A549 (cell line): ENCODE results near the gene HSDL2. TPM values are rescaled to one million over a fixed set of nuclear protein-coding genes. Genes with fewer than 3 reads are reported as not detected.

Experiments used
- ATAC-seq, 2 experiments: fragments of 200-7000 bp in 1 of 2; fragments of >200 bp in 1 of 2; cut with Nextera tagmentation in 1 of 2; cut with Tn5 transposase in 1 of 2; 3 replicates each; pipeline versions ENCODE4 v1.8.0 to v1.9.1; 2018 to 2020; ENCODE audit warnings: mild to moderate bottlenecking in 1 of 2, moderate library complexity in 1 of 2
- CTCF ChIA-PET: fragments of 300-600 bp; sonication (Branson Sonifier 250); formaldehyde crosslinking; extraction: SDS; loops from one replicate; lab custom pipeline; 2021; ENCODE audit warnings: antibody characterized with exemption, inconsistent platforms; lab: Yijun Ruan, JAX
- POLR2A ChIA-PET: fragments of 350-600 bp; formaldehyde crosslinking; extraction: SDS; loops from one replicate; lab custom pipeline; 2021; ENCODE audit warnings: antibody characterized with exemption, inconsistent platforms; lab: Yijun Ruan, JAX
- DNase-seq, 2 experiments: peaks; one replicate each; pipeline versions ENCODE4 v3.0.0 to v3.0.0-alpha.2; 2011 to 2016; ENCODE audit warnings: low read depth in 1 of 2, low spot score in 1 of 2
- FAIRE-seq: peaks from 2 replicates; lab custom pipeline; 2011; peaks lifted over from hg19 to GRCh38; lab: Jason Lieb, UNC
- H3K27ac ChIP-seq, 2 experiments: fragments of >200 bp; sonication (Bioruptor Twin); formaldehyde crosslinking; 3 replicates each; pipeline ENCODE4 v1.5.1; 2016 to 2017
- H3K4me1 ChIP-seq: fragments of >200 bp; sonication (Bioruptor Twin); formaldehyde crosslinking; 3 replicates; pipeline ENCODE4 v1.6.1; 2016
- H3K4me2 ChIP-seq: fragments of >200 bp; sonication (Bioruptor Twin); formaldehyde crosslinking; 3 replicates; pipeline ENCODE4 v1.6.1; 2016
- H3K4me3 ChIP-seq: fragments of >200 bp; sonication (Bioruptor Twin); formaldehyde crosslinking; 3 replicates; pipeline ENCODE4 v1.5.1; 2016
- H3K9me3 ChIP-seq: fragments of >200 bp; sonication (Bioruptor Twin); formaldehyde crosslinking; 3 replicates; pipeline ENCODE4 v1.6.1; 2016
- CBX2 ChIP-seq: fragments of 200-600 bp; sonication (generic); IDR thresholded peaks from 2 replicates; pipeline ENCODE4 v1.6.1; 2016; ENCODE audit warnings: low read depth, mild to moderate bottlenecking, borderline replicate concordance
- CEBPB ChIP-seq, 2 experiments: fragments of >200 bp in 1 of 2; sonication (Bioruptor Twin) in 1 of 2; formaldehyde crosslinking in 1 of 2; IDR thresholded peaks; 2 replicates each; pipeline ENCODE4 v1.6.1; 2012 to 2016
- CHD2 ChIP-seq: fragments of 150-350 bp; IDR thresholded peaks from 2 replicates; pipeline ENCODE4 v1.6.1; 2014; ENCODE audit warnings: low read length; ENCODE audit not compliant: partially characterized antibody
- EHMT2 ChIP-seq: fragments of 200-600 bp; sonication (generic); IDR thresholded peaks from 2 replicates; pipeline ENCODE4 v1.6.1; 2016; ENCODE audit warnings: antibody characterized with exemption, low read depth, mild to moderate bottlenecking, moderate library complexity
- ESRRA ChIP-seq: fragments of 150-350 bp; IDR thresholded peaks from 2 replicates; pipeline ENCODE4 v1.6.1; 2014; ENCODE audit warnings: mild to moderate bottlenecking, low read length, borderline replicate concordance
- FOSB ChIP-seq: fragments of 250-450 bp; sonication (Bioruptor Pico); IDR thresholded peaks from 2 replicates; pipeline ENCODE4 v1.5.0; 2020; ENCODE audit warnings: mild to moderate bottlenecking, moderate library complexity
- FOXS1 ChIP-seq: fragments of 250-450 bp; sonication (Bioruptor Pico); IDR thresholded peaks from 2 replicates; pipeline ENCODE4 v1.5.0; 2020; ENCODE audit warnings: mild to moderate bottlenecking, moderate library complexity
- HDAC2 ChIP-seq: fragments of 200-600 bp; sonication (generic); IDR thresholded peaks from 2 replicates; pipeline ENCODE4 v1.6.1; 2016
- HOXB13 ChIP-seq: fragments of 250-450 bp; sonication (Bioruptor Pico); IDR thresholded peaks from 2 replicates; pipeline ENCODE4 v1.5.0; 2020; ENCODE audit warnings: low read depth, mild to moderate bottlenecking, moderate library complexity
- JUN ChIP-seq, 2 experiments: fragments of >200 bp; sonication (Bioruptor Twin); formaldehyde crosslinking; IDR thresholded peaks; 2 replicates in 1 of 2; 3 replicates in 1 of 2; pipeline ENCODE4 v1.6.1; 2016 to 2017
- MYC ChIP-seq: IDR thresholded peaks from 2 replicates; pipeline ENCODE4 v1.6.1; 2012; ENCODE audit warnings: mild to moderate bottlenecking, inconsistent platforms, low read length, improper control_type of control experiment, borderline replicate concordance
- NFE2L2 ChIP-seq: fragments of 150-350 bp; conservative IDR thresholded peaks from 2 replicates; pipeline ENCODE4 v1.6.1; 2014; ENCODE audit warnings: low read length
- NPAS2 ChIP-seq: fragments of 250-450 bp; sonication (Bioruptor Pico); IDR thresholded peaks from 2 replicates; pipeline ENCODE4 v1.8.0; 2022; ENCODE audit warnings: mild to moderate bottlenecking, moderate library complexity, borderline replicate concordance
- PHF8 ChIP-seq: fragments of 200-600 bp; sonication (generic); IDR thresholded peaks from 2 replicates; pipeline ENCODE4 v1.6.1; 2016; ENCODE audit warnings: low read depth, mild to moderate bottlenecking, antibody characterized with exemption, moderate library complexity, borderline replicate concordance
- POLR2A ChIP-seq: IDR thresholded peaks from 2 replicates; pipeline ENCODE4 v1.6.1; 2012; ENCODE audit warnings: mild to moderate bottlenecking, low read length
- RFX5 ChIP-seq: fragments of 450-650 bp; IDR thresholded peaks from 2 replicates; pipeline ENCODE4 v1.7.1; 2014; ENCODE audit warnings: antibody characterized with exemption, mild to moderate bottlenecking, moderate library complexity
- TP53 ChIP-seq: fragments of 250-450 bp; sonication (Bioruptor Pico); IDR thresholded peaks from 2 replicates; pipeline ENCODE4 v1.5.0; 2021; ENCODE audit warnings: mild to moderate bottlenecking, moderate library complexity
- WGBS: methylation state at CpG from one replicate; pipeline ENCODE4 v1.1.6; 2017; ENCODE audit errors: missing lambda C conversion rate; 5-methylcytosine and 5-hydroxymethylcytosine counted together
- polyA plus RNA-seq, 4 experiments: library from polyadenylated mRNA; depleted of rRNA in 3 of 4; stranded (reverse); fragments of >200 nt; fragmentation: RNase III in 1 of 4; extraction: RNeasy Plus Mini Kit Qiagen cat#74134 plus additional on column Dnase treatment in 1 of 4; gene quantifications; 2 replicates in 3 of 4; 3 replicates in 1 of 4; pipeline ENCODE4 v1.2.3, GENCODE V29; 2011 to 2017
- TF ChIP-seq, protein P1 (sequence below): fragments of >200 bp; sonication (Bioruptor Twin); formaldehyde crosslinking; IDR thresholded peaks from 3 replicates; pipeline ENCODE4 v1.6.1; 2016
- TF ChIP-seq, protein P2 (sequence below): fragments of >200 bp; sonication (Bioruptor Twin); formaldehyde crosslinking; IDR thresholded peaks from 3 replicates; pipeline ENCODE4 v1.5.1; 2016
- TF ChIP-seq, protein P3 (sequence below): fragments of 200-600 bp; sonication (generic); IDR thresholded peaks from 2 replicates; pipeline ENCODE4 v1.6.1; 2016; ENCODE audit warnings: antibody characterized with exemption, mild to moderate bottlenecking, moderate library complexity
- TF ChIP-seq, protein P4 (sequence below): IDR thresholded peaks from 2 replicates; pipeline ENCODE4 v1.6.1; 2012; ENCODE audit warnings: low read depth, borderline replicate concordance

The HSDL2 gene
- polyA plus RNA-seq, 2 of the 4 experiments (the other 2 are of a cell fraction): 47.4 to 47.7 TPM

DNA sequence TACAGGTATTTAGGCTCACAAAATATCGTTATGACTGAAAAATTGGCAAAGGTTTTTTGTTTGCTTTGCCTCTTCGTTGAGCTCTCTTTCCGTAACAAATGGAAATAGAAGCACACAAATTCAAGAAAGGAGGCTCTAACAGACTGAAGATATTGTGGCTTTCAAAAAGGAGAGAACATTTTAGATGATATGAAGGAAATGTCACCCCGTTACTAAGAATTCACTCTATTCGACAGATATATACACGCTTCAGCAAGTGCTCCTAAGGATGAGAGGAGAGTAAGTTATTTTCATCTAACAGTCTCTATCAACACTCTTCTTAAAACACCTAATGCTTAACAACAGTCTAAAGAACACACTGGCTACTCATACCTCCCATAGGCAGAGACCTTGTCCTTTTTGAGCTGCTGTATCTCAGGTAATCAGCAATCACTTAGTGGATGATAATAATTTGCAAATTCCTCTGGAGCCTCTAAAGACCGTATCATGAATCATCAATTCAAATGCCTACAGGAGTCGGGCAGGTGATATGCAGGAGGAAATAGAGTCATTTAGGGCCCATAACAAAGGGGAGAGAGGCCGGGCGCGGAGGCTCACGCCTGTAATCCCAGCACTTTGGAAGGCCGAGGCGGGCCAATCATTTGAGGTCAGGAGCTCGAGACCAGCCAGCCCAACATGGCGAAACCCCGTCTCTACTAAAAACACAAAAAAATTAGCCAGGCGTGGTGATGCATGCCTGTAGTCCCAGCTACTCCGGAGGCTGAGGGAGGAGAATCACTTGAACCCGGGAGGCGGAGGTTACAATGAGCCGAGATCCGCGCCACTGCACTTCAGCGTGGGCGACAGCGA lies 1.4 kb upstream of the HSDL2 start:
- Histone ChIP-seq H3K27ac (peak overlapping the region; percentile 90 to 93), H3K4me2 (peak overlapping the region; percentile 83), H3K4me1 (peaks cover 28% of the 10 kb centered on the region; the same call in 2 of the 3 replicates)
- peak in 1 of 2 experiments; percentile 23; a peak in 3 of 6 replicates for ATAC-seq
- ChIA-PET POLR2A (interaction anchor here (0.5 to 2.3 kb wide), 12 partner anchors 9 to 1029 kb away, joined by 3 to 22 read pairs (median 5); partner anchors contain the start of genes DNAJC25, KIAA1958 and PTBP3), CTCF (interaction anchor here (0.9 to 2.2 kb wide), 8 partner anchors 9 to 441 kb away, joined by 3 to 14 read pairs (median 3); no protein-coding TSS in a partner anchor)
- peak in 1 of 2 experiments; percentile 26 for DNase-seq
- TF ChIP-seq POLR2A (no peak), EHMT2 (no peak), CBX2 (no peak)
- TF ChIP-seq, all 56 proteins: peak for 0
- Histone ChIP-seq H3K4me3 (peak overlapping the region; percentile 70), H3K9me3 (no peaks in the 10 kb centered on the region)
- 20% methylated on average over 27 of the region's 27 CpGs for WGBS
- FAIRE-seq: no peak

DNA sequence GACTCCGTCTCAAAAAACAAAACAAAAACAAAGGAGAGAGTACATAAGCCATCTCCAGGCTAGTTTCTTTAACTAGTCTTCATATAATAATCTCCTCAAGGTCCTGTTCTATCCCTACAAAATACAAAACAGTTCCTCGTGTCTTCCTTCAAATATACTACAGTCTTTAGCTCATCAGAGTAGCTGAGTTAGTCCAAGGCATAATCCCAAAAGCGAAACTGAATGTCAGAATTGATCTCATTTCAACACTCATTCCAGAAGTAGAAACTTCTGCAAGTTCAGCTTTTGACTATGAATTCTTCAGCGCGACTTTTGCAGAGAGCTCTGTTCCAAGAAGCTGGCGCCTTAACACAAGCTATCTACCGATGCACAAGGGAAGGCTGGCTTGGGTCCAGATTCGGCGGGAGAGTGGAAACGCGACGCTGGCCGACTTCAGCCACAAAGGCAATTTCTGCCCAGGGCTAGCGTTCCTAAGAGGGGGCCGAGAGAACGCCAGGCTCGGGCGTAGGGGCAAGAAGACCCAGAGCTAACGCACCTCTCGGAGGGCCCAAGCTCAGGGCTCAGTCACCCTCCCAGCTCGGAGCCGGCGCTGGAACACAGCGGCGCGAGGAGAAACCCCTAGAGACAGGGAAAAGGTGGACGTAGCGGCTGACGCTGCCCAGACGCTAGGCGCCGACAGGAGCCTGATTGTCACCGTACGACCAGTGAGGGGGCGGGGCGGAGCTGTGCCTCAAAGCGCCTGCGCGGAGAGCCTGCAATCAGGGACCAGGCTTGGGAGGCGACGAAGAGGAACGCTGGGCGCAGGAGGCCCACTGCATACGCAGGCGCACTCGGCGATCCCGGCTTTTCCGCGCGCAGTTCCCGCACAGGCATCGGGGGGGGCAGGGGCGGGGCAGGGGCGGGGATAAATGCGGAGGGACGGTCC lies 469 bp upstream of the HSDL2 start:
- no peaks in the 10 kb centered on the region for H3K9me3 ChIP-seq
- under 1% methylated on average over 15 of the region's 57 CpGs for WGBS
- no peak for FAIRE-seq
- H3K4me3 ChIP-seq: peak overlapping the region; percentile 70
- peak; percentile 92 to 99 for DNase-seq
- peak overlapping the region; percentile 83 for H3K4me2 ChIP-seq
- ChIA-PET CTCF (interaction anchor here (1.1 to 3.1 kb wide), 10 partner anchors 10 to 441 kb away, joined by 3 to 14 read pairs (median 3); no protein-coding TSS in a partner anchor), POLR2A (interaction anchor here (0.5 to 2.3 kb wide), 25 partner anchors 10 to 1030 kb away, joined by 3 to 22 read pairs (median 4); partner anchors contain the start of genes DNAJC25, FKBP15, INIP and KIAA1958)
- ATAC-seq: peak; percentile 91 to 95
- peak overlapping the region; percentile 90 to 93 for H3K27ac ChIP-seq
- peaks cover 28% of the 10 kb centered on the region; the same call in 2 of the 3 replicates for H3K4me1 ChIP-seq
- TF ChIP-seq CEBPB (IDR thresholded peaks at IDR 0.05) (no peak), RFX5 (no peak), NFE2L2 (no peak), PHF8 (peak; percentile 62; the same call in 1 of the 2 replicates), MYC (no peak), EHMT2 (no peak), FOXS1 (CRISPR knock-in tag) (no peak), HOXB13 (CRISPR knock-in tag) (no peak), FOSB (CRISPR knock-in tag) (no peak), ESRRA (no peak), POLR2A (peak; percentile 93), JUN (IDR thresholded peaks at IDR 0.05) (peak; percentile 32 to 88; a peak in 4 of 5 replicates), TP53 (CRISPR knock-in tag) (no peak), CHD2 (no peak), NPAS2 (CRISPR knock-in tag) (no peak), HDAC2 (no peak)
- TF ChIP-seq, protein P1, sequence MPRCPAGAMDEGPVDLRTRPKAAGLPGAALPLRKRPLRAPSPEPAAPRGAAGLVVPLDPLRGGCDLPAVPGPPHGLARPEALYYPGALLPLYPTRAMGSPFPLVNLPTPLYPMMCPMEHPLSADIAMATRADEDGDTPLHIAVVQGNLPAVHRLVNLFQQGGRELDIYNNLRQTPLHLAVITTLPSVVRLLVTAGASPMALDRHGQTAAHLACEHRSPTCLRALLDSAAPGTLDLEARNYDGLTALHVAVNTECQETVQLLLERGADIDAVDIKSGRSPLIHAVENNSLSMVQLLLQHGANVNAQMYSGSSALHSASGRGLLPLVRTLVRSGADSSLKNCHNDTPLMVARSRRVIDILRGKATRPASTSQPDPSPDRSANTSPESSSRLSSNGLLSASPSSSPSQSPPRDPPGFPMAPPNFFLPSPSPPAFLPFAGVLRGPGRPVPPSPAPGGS: peak; percentile 65; the same call in 2 of the 3 replicates
- TF ChIP-seq, protein P2, sequence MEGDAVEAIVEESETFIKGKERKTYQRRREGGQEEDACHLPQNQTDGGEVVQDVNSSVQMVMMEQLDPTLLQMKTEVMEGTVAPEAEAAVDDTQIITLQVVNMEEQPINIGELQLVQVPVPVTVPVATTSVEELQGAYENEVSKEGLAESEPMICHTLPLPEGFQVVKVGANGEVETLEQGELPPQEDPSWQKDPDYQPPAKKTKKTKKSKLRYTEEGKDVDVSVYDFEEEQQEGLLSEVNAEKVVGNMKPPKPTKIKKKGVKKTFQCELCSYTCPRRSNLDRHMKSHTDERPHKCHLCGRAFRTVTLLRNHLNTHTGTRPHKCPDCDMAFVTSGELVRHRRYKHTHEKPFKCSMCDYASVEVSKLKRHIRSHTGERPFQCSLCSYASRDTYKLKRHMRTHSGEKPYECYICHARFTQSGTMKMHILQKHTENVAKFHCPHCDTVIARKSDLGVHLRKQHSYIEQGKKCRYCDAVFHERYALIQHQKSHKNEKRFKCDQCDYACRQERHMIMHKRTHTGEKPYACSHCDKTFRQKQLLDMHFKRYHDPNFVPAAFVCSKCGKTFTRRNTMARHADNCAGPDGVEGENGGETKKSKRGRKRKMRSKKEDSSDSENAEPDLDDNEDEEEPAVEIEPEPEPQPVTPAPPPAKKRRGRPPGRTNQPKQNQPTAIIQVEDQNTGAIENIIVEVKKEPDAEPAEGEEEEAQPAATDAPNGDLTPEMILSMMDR: no peak
- TF ChIP-seq, protein P3, sequence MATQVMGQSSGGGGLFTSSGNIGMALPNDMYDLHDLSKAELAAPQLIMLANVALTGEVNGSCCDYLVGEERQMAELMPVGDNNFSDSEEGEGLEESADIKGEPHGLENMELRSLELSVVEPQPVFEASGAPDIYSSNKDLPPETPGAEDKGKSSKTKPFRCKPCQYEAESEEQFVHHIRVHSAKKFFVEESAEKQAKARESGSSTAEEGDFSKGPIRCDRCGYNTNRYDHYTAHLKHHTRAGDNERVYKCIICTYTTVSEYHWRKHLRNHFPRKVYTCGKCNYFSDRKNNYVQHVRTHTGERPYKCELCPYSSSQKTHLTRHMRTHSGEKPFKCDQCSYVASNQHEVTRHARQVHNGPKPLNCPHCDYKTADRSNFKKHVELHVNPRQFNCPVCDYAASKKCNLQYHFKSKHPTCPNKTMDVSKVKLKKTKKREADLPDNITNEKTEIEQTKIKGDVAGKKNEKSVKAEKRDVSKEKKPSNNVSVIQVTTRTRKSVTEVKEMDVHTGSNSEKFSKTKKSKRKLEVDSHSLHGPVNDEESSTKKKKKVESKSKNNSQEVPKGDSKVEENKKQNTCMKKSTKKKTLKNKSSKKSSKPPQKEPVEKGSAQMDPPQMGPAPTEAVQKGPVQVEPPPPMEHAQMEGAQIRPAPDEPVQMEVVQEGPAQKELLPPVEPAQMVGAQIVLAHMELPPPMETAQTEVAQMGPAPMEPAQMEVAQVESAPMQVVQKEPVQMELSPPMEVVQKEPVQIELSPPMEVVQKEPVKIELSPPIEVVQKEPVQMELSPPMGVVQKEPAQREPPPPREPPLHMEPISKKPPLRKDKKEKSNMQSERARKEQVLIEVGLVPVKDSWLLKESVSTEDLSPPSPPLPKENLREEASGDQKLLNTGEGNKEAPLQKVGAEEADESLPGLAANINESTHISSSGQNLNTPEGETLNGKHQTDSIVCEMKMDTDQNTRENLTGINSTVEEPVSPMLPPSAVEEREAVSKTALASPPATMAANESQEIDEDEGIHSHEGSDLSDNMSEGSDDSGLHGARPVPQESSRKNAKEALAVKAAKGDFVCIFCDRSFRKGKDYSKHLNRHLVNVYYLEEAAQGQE: no peak; the same call in 1 of the 2 replicates
- TF ChIP-seq, protein P4, sequence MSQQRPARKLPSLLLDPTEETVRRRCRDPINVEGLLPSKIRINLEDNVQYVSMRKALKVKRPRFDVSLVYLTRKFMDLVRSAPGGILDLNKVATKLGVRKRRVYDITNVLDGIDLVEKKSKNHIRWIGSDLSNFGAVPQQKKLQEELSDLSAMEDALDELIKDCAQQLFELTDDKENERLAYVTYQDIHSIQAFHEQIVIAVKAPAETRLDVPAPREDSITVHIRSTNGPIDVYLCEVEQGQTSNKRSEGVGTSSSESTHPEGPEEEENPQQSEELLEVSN: peak; percentile 59
